Left ventricle myocardium inferior (tissue), 1 donor: ENCODE results near the gene TSHZ3. TPM values are rescaled to one million over a fixed set of nuclear protein-coding genes. Genes with fewer than 3 reads are reported as not detected.

ENCODE experiments used
- DNase-seq: peaks from one replicate; pipeline ENCODE4 v3.0.0-alpha.2; 2020
- H3K27ac ChIP-seq: fragments of 200-600 bp; replicated peaks from 2 replicates; pipeline ENCODE4 v1.8.0; 2021
- H3K27me3 ChIP-seq: fragments of 200-600 bp; 2 replicates; pipeline ENCODE4 v1.8.0; 2021; ENCODE audit warnings: low read depth
- H3K36me3 ChIP-seq: fragments of 200-600 bp; 2 replicates; pipeline ENCODE4 v1.8.0; 2021
- H3K4me1 ChIP-seq: fragments of 200-600 bp; 2 replicates; pipeline ENCODE4 v1.8.0; 2021
- H3K4me3 ChIP-seq: fragments of 200-600 bp; 2 replicates; pipeline ENCODE4 v1.8.0; 2021; ENCODE audit warnings: mild to moderate bottlenecking, moderate library complexity
- H3K9me3 ChIP-seq: fragments of 200-600 bp; replicated peaks from 2 replicates; pipeline ENCODE4 v1.8.0; 2021
- intact Hi-C: fragments of 100-400 bp; cut with micrococcal nuclease; formaldehyde crosslinking; loops from one replicate; pipeline ENCODE4 v1.11.0; 2022
- total RNA-seq: library from RNA; stranded (reverse); fragmentation: NEBNext Ultra II Directional; extraction: Animal tissue kit (Norgen Biotek cat#: 25700); gene quantifications from one replicate; pipeline ENCODE4 v1.2.1, GENCODE V29; 2021
- TF ChIP-seq, protein P1 (sequence below): fragments of 200-600 bp; IDR thresholded peaks from 2 replicates; pipeline ENCODE4 v1.8.0; 2021; ENCODE audit warnings: antibody characterized with exemption, mild to moderate bottlenecking, borderline replicate concordance
- donor health status: DM: no; HTN: yes; CAD: no; lungs with severe emphysema.

The TSHZ3 gene
- total RNA-seq, 1 donor from 2014 or later = 2.9 TPM

DNA sequence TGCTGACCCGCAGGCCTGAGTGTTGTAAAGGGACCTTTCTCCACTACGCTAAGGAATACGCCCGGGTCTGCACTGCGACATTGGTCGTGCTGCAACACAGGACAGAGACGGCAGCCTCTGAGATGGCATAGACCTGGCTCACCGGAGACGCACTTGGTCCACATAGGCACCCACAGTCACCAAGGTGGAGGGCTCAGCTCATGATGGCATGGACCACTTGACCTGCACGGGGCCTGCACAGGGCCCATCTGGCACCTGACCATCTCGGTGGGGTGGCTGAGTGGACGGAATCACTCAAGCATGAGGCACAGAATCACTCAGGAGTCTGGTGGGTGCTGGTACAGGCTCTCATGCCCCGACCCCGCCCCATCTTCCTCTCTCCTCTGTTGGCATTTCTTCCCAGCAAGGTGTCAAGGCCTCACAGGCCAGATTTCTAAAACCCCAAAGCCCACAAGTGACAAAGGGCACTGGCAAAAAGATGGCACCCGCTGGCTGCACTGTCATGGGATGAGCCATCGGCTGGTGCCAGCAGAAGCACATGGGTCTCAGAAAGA lies 45.9 kb downstream of the TSHZ3 start:
- no peaks in the 10 kb centered on the region for H3K9me3 ChIP-seq
- no peaks in the 10 kb centered on the region for H3K27me3 ChIP-seq
- H3K4me3 ChIP-seq = no peak overlapping the region
- DNase-seq = no peak
- H3K27ac ChIP-seq = no peak overlapping the region
- H3K36me3 ChIP-seq = no peaks in the 10 kb centered on the region
- intact Hi-C loops = no loop called here
- TF ChIP-seq, protein P1, sequence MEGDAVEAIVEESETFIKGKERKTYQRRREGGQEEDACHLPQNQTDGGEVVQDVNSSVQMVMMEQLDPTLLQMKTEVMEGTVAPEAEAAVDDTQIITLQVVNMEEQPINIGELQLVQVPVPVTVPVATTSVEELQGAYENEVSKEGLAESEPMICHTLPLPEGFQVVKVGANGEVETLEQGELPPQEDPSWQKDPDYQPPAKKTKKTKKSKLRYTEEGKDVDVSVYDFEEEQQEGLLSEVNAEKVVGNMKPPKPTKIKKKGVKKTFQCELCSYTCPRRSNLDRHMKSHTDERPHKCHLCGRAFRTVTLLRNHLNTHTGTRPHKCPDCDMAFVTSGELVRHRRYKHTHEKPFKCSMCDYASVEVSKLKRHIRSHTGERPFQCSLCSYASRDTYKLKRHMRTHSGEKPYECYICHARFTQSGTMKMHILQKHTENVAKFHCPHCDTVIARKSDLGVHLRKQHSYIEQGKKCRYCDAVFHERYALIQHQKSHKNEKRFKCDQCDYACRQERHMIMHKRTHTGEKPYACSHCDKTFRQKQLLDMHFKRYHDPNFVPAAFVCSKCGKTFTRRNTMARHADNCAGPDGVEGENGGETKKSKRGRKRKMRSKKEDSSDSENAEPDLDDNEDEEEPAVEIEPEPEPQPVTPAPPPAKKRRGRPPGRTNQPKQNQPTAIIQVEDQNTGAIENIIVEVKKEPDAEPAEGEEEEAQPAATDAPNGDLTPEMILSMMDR = no peak
- H3K4me1 ChIP-seq = peaks cover 4% of the 10 kb centered on the region

DNA sequence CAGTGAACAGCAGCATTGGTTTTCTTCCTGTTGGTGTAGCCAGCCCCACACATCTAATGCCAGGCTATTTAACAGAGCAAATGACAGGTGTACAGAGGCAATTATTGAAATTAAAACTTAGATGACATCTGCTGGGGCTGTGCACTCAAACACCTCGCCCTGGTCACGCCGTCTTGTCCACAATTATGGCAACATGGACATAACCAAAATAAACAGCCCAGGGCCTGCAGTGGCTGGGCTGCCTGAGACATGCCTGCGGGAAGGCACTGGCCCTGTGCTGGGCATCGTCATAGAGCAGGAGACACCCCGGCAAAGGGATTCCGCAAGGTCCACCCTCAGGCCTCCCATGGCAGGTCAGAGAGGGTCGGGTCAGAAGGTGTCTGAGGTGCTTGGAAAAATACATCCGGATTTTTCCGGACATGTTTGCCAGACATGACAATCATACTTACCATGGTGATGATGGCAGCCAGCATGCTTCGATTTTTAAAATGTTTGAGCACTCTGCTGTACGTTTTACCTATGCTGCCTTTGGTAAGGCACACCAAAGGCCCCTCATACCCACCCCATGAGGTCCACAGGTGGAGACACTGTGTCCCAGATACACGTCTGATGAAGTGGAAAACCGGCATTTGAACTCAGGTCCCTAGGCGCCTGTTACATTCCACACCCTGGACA lies 47.8 kb downstream of the TSHZ3 start:
- DNase-seq = no peak
- intact Hi-C loops = no loop called here
- Histone ChIP-seq H3K27ac (no peak overlapping the region), H3K36me3 (peaks cover 3% of the 10 kb centered on the region), H3K9me3 (no peaks in the 10 kb centered on the region), H3K27me3 (no peaks in the 10 kb centered on the region), H3K4me1 (peaks cover 4% of the 10 kb centered on the region), H3K4me3 (no peak overlapping the region)
- TF ChIP-seq, protein P1 = no peak

DNA sequence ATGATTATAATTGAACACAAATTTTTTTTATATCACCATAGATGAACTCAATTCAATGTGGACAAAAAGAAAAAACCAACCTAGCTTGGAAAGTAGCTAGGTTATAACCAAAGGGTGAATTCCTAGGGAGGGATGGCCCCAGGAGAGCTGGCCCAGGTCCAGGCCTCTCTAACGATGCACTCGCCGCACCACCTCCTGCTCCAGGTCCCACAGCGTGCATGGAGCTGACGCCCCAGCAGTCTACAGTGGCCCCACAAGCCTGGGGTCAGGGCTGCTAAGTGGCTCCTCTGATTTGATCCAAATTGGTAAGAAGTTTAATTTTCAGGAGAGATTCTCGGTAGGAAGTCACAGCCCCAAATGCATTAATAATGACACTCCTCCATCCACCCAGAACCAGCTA lies 48.8 kb downstream of the TSHZ3 start:
- intact Hi-C loops = no loop called here
- Histone ChIP-seq H3K27me3 (no peaks in the 10 kb centered on the region), H3K9me3 (no peaks in the 10 kb centered on the region), H3K4me3 (no peak overlapping the region), H3K36me3 (peaks cover 3% of the 10 kb centered on the region), H3K4me1 (peaks cover 1% of the 10 kb centered on the region), H3K27ac (no peak overlapping the region)
- DNase-seq = no peak
- TF ChIP-seq, protein P1 = no peak

DNA sequence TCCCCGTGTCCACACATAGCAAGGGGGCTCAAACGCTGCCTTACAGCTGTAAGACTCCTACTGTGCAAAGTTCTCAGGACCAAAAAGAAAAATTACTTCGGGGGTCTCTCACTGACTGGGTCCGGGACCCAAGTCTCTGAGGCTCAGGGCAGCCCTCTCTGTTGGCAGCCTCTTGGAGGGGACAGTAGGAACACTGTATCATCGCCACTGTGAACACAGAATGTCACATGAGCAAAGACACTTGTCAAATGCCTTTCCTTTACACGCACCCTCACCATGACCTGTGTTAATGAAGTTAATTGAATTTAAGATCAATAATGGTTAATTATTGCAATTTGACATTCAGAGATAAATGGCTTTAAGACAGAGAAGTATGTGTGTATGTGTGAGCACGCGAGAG lies 49.6 kb downstream of the TSHZ3 start:
- no peak overlapping the region for H3K4me3 ChIP-seq
- intact Hi-C loops = no loop called here
- no peaks in the 10 kb centered on the region for H3K27me3 ChIP-seq
- H3K36me3 ChIP-seq = peaks cover 3% of the 10 kb centered on the region
- no peaks in the 10 kb centered on the region for H3K4me1 ChIP-seq
- TF ChIP-seq, protein P1 = no peak
- no peak for DNase-seq
- H3K27ac ChIP-seq = no peak overlapping the region
- H3K9me3 ChIP-seq = no peaks in the 10 kb centered on the region

DNA sequence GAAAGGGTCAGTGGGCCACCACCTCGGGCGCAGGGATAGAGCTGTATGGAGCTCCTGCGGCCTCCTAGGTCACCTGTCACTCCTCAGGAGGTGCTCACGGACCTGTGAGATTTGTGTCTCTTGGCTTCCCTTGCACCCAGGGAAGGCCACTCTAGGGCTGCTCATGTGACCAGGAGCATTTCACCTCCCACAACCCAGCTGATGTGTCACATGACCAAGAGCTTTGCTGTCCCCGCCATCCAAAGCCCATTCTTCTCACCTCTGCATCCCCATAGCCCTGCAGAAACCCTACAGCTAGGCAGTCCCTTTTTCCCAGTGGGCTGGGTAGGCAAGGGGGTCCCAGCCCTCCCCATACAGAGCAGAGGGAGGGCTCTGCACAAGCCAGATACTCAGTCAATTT lies 51.2 kb downstream of the TSHZ3 start:
- no peak overlapping the region for H3K4me3 ChIP-seq
- no peak for DNase-seq
- H3K36me3 ChIP-seq = peaks cover 3% of the 10 kb centered on the region
- intact Hi-C loops = no loop called here
- H3K27ac ChIP-seq = no peak overlapping the region
- TF ChIP-seq, protein P1 = no peak
- H3K4me1 ChIP-seq = no peaks in the 10 kb centered on the region
- H3K27me3 ChIP-seq = no peaks in the 10 kb centered on the region
- H3K9me3 ChIP-seq = no peaks in the 10 kb centered on the region
